B cell (primary cell): ENCODE results near the gene ADM5. TPM values are rescaled to one million over a fixed set of nuclear protein-coding genes. Genes with fewer than 3 reads are reported as not detected.
"Not testable (repeated sequence)": the region's sequence is repeated elsewhere in the genome, so short reads cannot be mapped to it uniquely, and the experiment has no call there.

Experiments
- ATAC-seq: fragments of 200-7000 bp; cut with Tn5 transposase; one replicate; pipeline ENCODE4 v1.10.0; 2021; ENCODE audit warnings: low read depth, mild to moderate bottlenecking, moderate number of reproducible peaks, moderate library complexity
- CTCF ChIA-PET: fragments of 350-600 bp; sonication (Branson Sonifier 250); formaldehyde crosslinking; loops from one replicate; lab custom pipeline; 2021; ENCODE audit warnings: antibody characterized with exemption, inconsistent platforms; lab: Charles Lee
- POLR2A ChIA-PET: fragments of 350-600 bp; sonication (Branson Sonifier 250); formaldehyde crosslinking; loops from one replicate; lab custom pipeline; 2021; ENCODE audit warnings: antibody characterized with exemption; lab: Charles Lee
- DNase-seq: peaks from one replicate; pipeline ENCODE4 v3.0.0; 2013
- H2AFZ ChIP-seq: 2 replicates; pipeline ENCODE4 v1.6.1; 2012; ENCODE audit warnings: mild to moderate bottlenecking, low read depth, low read length; ENCODE audit not compliant: insufficient read depth, poor library complexity, severe bottlenecking
- H3K27ac ChIP-seq, 2 donors: 1 replicate in 1 of 2; 2 replicates in 1 of 2; pipeline ENCODE4 v1.5.1; 2012 to 2013; ENCODE audit warnings: low read length in 2 of 2, mild to moderate bottlenecking in 2 of 2, moderate library complexity in 1 of 2
- H3K27me3 ChIP-seq, 4 experiments: fragments of 200-600 bp in 1 of 4; sonication (generic) in 1 of 4; replicated peaks in 1 of 4; 1 replicate in 2 of 4; 2 replicates in 2 of 4; pipeline versions ENCODE4 v1.6.1 to v1.7.0; 2013 to 2016; ENCODE audit warnings: low read length in 3 of 4, mild to moderate bottlenecking in 2 of 4, mixed read lengths in 1 of 4, moderate library complexity in 1 of 4; ENCODE audit not compliant: insufficient read depth in 4 of 4, control insufficient read depth in 3 of 4; ENCODE audit errors: control extremely low read depth in 1 of 4
- H3K36me3 ChIP-seq, 2 experiments: replicated peaks in 1 of 2; 1 replicate in 1 of 2; 2 replicates in 1 of 2; pipeline versions ENCODE4 v1.6.1 to v1.7.1; 2013; ENCODE audit warnings: low read length in 1 of 2; ENCODE audit not compliant: insufficient read depth in 2 of 2, control insufficient read depth in 1 of 2; ENCODE audit errors: control extremely low read depth in 1 of 2, extremely low read depth in 1 of 2
- H3K4me1 ChIP-seq, 2 donors: fragments of 200-600 bp in 1 of 2; sonication (generic) in 1 of 2; 1 replicate in 1 of 2; 2 replicates in 1 of 2; pipeline versions ENCODE4 v1.5.1 to v1.6.1; 2013 to 2017; ENCODE audit warnings: low read length in 2 of 2; ENCODE audit not compliant: control insufficient read depth in 2 of 2, insufficient read depth in 2 of 2
- H3K4me2 ChIP-seq: replicated peaks from 2 replicates; pipeline ENCODE3; 2012; ENCODE audit warnings: mild to moderate bottlenecking, low read depth, low read length; ENCODE audit not compliant: poor library complexity, severe bottlenecking
- H3K4me3 ChIP-seq, 5 experiments: fragments of 200-600 bp in 1 of 5; sonication (generic) in 1 of 5; 1 replicate in 3 of 5; 2 replicates in 2 of 5; pipeline versions ENCODE4 v1.5.1 to v1.7.0; 2011 to 2016; ENCODE audit warnings: low read length in 4 of 5, mild to moderate bottlenecking in 4 of 5, low read depth in 2 of 5, control low read depth in 1 of 5, moderate library complexity in 1 of 5; ENCODE audit not compliant: insufficient read depth in 1 of 5; ENCODE audit errors: control extremely low read depth in 1 of 5, extremely low read depth in 1 of 5
- H3K79me2 ChIP-seq: fragments of 200-600 bp; sonication (generic); one replicate; pipeline ENCODE4 v1.6.0; 2016; ENCODE audit warnings: low read length; ENCODE audit not compliant: control insufficient read depth, insufficient read depth
- H3K9ac ChIP-seq: fragments of 200-600 bp; sonication (generic); 2 replicates; pipeline ENCODE4 v1.6.1; 2017; ENCODE audit warnings: mild to moderate bottlenecking, low read length, moderate library complexity
- H3K9me3 ChIP-seq, 3 donors: one replicate each; pipeline versions ENCODE4 v1.6.1 to v1.7.1; 2013; ENCODE audit warnings: low read length in 2 of 3; ENCODE audit not compliant: control insufficient read depth in 2 of 3, insufficient read depth in 1 of 3; ENCODE audit errors: control extremely low read depth in 1 of 3
- H4K20me1 ChIP-seq: 2 replicates; pipeline ENCODE4 v1.6.0; 2012; ENCODE audit warnings: mild to moderate bottlenecking, low read length; ENCODE audit not compliant: insufficient read depth, control insufficient read depth, poor library complexity, severe bottlenecking
- H3K27ac Mint-ChIP-seq: one replicate; pipeline ENCODE4 v1.8.0; 2021; ENCODE audit warnings: mixed read lengths
- H3K27me3 Mint-ChIP-seq: one replicate; pipeline ENCODE4 v1.8.0; 2021; ENCODE audit warnings: mixed read lengths
- H3K4me1 Mint-ChIP-seq: one replicate; pipeline ENCODE4 v1.8.0; 2021; ENCODE audit warnings: mixed read lengths
- H3K4me3 Mint-ChIP-seq: one replicate; pipeline ENCODE4 v1.8.0; 2021; ENCODE audit warnings: mixed read lengths
- H3K9me3 Mint-ChIP-seq: one replicate; pipeline ENCODE4 v1.8.0; 2022; ENCODE audit warnings: mixed read lengths; ENCODE audit not compliant: insufficient read depth
- EZH2 ChIP-seq: IDR thresholded peaks from 2 replicates; pipeline ENCODE4 v1.6.1; 2012; ENCODE audit warnings: borderline replicate concordance, low read depth, mild to moderate bottlenecking, moderate library complexity, low read length; ENCODE audit not compliant: insufficient read depth, poor library complexity, severe bottlenecking
- WGBS: methylation state at CpG from one replicate; pipeline ENCODE4 v1.1.5; 2013; ENCODE audit warnings: missing lambda C conversion rate; ENCODE audit not compliant: insufficient coverage; 5-methylcytosine and 5-hydroxymethylcytosine counted together
- intact Hi-C: fragments of 100-400 bp; cut with micrococcal nuclease; formaldehyde crosslinking; loops from one replicate; pipeline ENCODE4 v1.10.0; 2022
- polyA plus RNA-seq: library from polyadenylated mRNA; depleted of rRNA; stranded (reverse); fragments of >200 nt; gene quantifications from 2 replicates; pipeline ENCODE4 v1.2.3, GENCODE V29; 2012
- total RNA-seq, 2 donors: library from RNA; stranded (reverse); fragments of 120-200 nt in 1 of 2; gene quantifications; 1 replicate in 1 of 2; 2 replicates in 1 of 2; pipeline versions ENCODE4 v1.2.3 to v1.2.4, GENCODE V29; 2013 to 2022
- TF ChIP-seq, protein P1 (sequence below): fragments of 200-600 bp; IDR thresholded peaks from one replicate; pipeline ENCODE4 v1.8.0; 2022; ENCODE audit warnings: antibody characterized with exemption, mild to moderate bottlenecking

The ADM5 gene
- total and polyA plus RNA-seq, 2 donors (not counting 1 experiment from before 2014, with no cell fraction given) = 5.6 to 8.4 TPM

DNA sequence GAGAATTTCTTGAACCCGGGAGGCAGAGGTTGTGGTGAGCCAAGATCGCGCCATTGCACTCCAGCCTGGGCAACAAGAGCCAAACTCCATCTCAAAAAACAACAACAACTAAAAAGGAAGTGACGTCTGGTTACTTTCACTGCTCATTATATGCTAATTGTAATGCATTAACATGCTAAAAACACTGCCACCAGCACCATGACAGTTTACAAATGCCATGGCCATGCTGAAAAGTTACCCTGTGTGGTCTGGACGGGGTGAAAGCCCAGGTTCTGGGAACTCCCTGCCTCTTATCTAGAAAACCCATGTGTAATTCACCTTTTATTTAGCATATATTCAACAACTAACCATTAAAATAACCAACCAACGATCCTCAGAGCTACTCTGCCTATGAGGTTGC lies 29.6 kb downstream of the ADM5 start:
- DNase-seq = no peak
- ChIA-PET CTCF (no interaction called here), POLR2A (no interaction called here)
- TF ChIP-seq, protein P1, sequence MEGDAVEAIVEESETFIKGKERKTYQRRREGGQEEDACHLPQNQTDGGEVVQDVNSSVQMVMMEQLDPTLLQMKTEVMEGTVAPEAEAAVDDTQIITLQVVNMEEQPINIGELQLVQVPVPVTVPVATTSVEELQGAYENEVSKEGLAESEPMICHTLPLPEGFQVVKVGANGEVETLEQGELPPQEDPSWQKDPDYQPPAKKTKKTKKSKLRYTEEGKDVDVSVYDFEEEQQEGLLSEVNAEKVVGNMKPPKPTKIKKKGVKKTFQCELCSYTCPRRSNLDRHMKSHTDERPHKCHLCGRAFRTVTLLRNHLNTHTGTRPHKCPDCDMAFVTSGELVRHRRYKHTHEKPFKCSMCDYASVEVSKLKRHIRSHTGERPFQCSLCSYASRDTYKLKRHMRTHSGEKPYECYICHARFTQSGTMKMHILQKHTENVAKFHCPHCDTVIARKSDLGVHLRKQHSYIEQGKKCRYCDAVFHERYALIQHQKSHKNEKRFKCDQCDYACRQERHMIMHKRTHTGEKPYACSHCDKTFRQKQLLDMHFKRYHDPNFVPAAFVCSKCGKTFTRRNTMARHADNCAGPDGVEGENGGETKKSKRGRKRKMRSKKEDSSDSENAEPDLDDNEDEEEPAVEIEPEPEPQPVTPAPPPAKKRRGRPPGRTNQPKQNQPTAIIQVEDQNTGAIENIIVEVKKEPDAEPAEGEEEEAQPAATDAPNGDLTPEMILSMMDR = no peak
- TF ChIP-seq EZH2 = no peak
- Histone ChIP-seq H3K4me1 (peaks cover 4 to 11% of the 10 kb centered on the region in 2 donors), H2AFZ (no peak overlapping the region), H3K9ac (no peak overlapping the region), H3K4me2 (no peak overlapping the region), H3K79me2 (no peaks in the 10 kb centered on the region), H3K9me3 (peaks cover 0 to 13% (median 0%) of the 10 kb centered on the region in 3 donors), H3K36me3 (no peaks in the 10 kb centered on the region), H3K27ac (no peak overlapping the region), H4K20me1 (no peaks in the 10 kb centered on the region), H3K27me3 (no peaks in the 10 kb centered on the region), H3K4me3 (no peak overlapping the region)
- H3K4me1 Mint-ChIP-seq = peaks cover 12% of the 10 kb centered on the region
- H3K27me3 Mint-ChIP-seq = no peaks in the 10 kb centered on the region
- peak overlapping the region; percentile 15 for H3K27ac Mint-ChIP-seq
- H3K9me3 Mint-ChIP-seq = no peaks in the 10 kb centered on the region
- 77% methylated on average over 6 of the region's 6 CpGs for WGBS
- ATAC-seq = no peak
- intact Hi-C loops = no loop called here
- no peak overlapping the region for H3K4me3 Mint-ChIP-seq

DNA sequence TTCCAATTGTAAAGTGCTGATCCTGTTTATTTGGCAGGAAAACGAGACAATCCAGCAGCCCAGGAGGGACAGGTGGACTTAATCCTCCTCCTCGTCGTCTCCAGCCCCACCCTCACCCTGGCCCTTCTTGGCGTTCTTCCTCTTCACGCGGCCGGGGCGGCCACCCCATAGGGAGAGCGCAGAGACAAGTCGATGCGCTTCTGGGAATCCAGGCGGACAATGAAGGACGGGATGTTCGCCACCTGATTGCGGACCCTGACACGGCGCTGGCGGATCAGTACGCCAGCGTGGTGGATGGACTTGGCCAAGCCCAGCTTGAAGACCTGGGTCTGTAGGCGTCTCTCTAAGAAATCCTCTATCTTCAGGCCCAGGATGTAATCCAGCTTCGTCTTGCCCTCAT lies 30.0 kb downstream of the ADM5 start:
- ATAC-seq, POLR2A ChIA-PET, H3K9ac ChIP-seq, H3K27me3 ChIP-seq, H4K20me1 ChIP-seq, H3K27ac ChIP-seq, H3K4me2 ChIP-seq, H3K9me3 Mint-ChIP-seq, H2AFZ ChIP-seq, CTCF ChIA-PET, H3K79me2 ChIP-seq, H3K36me3 ChIP-seq, DNase-seq, H3K4me3 ChIP-seq, intact Hi-C loops, H3K4me3 Mint-ChIP-seq, H3K27me3 Mint-ChIP-seq, H3K27ac Mint-ChIP-seq: not testable (repeated sequence)
- Histone ChIP-seq H3K4me1 (peaks cover 4 to 11% of the 10 kb centered on the region in 2 donors), H3K9me3 (peaks cover 0 to 13% (median 0%) of the 10 kb centered on the region in 3 donors)
- 93% methylated on average over 20 of the region's 22 CpGs for WGBS
- peaks cover 12% of the 10 kb centered on the region for H3K4me1 Mint-ChIP-seq
